Neural cell (in vitro differentiated cells): Measurements from ENCODE around the gene MT1X. TPM values are rescaled to one million over a fixed set of nuclear protein-coding genes. Genes with fewer than 3 reads are reported as not detected.

Source experiments
- H2AFZ ChIP-seq: fragments of 200-600, 300-800 bp; sonication (generic), shearing (Covaris generic); 2 replicates; pipeline ENCODE4 v1.6.0; 2014; ENCODE audit warnings: low read depth, mild to moderate bottlenecking, antibody characterized with exemption, low read length, moderate library complexity
- H3F3A ChIP-seq: fragments of 200-600 bp; shearing (Covaris generic); 2 replicates; pipeline ENCODE4 v1.6.1; 2016; ENCODE audit warnings: mild to moderate bottlenecking, moderate library complexity, mixed read lengths, antibody characterized with exemption, low read length; ENCODE audit not compliant: insufficient read depth, poor library complexity, severe bottlenecking
- H3K27ac ChIP-seq: fragments of 200-600, 300-800 bp; sonication (generic), shearing (Covaris generic); 2 replicates; pipeline ENCODE4 v1.5.1; 2014; ENCODE audit warnings: mild to moderate bottlenecking, low read length, moderate library complexity
- H3K27me3 ChIP-seq: fragments of 300-800, 200-600 bp; sonication (generic), shearing (Covaris generic); 2 replicates; pipeline ENCODE4 v1.6.0; 2014; ENCODE audit warnings: mild to moderate bottlenecking, low read depth, low read length, moderate library complexity; ENCODE audit not compliant: insufficient read depth
- H3K36me3 ChIP-seq: fragments of 300-800, 200-600 bp; sonication (generic), shearing (Covaris generic); 2 replicates; pipeline ENCODE4 v1.5.1; 2014; ENCODE audit warnings: mild to moderate bottlenecking, antibody characterized with exemption, low read length, moderate library complexity; ENCODE audit not compliant: insufficient read depth
- H3K4me2 ChIP-seq: fragments of 300-800, 200-600 bp; sonication (generic), shearing (Covaris generic); 2 replicates; pipeline ENCODE4 v1.6.0; 2014; ENCODE audit warnings: mild to moderate bottlenecking, low read length
- H3K4me3 ChIP-seq: fragments of 300-800, 200-600 bp; sonication (generic), shearing (Covaris generic); 2 replicates; pipeline ENCODE4 v1.5.1; 2014; ENCODE audit warnings: mild to moderate bottlenecking, low read length, moderate library complexity
- H3K79me2 ChIP-seq: fragments of 200-600 bp; shearing (Covaris generic); replicated peaks from 2 replicates; pipeline ENCODE4 v1.6.0; 2014; ENCODE audit warnings: mild to moderate bottlenecking, low read length, moderate library complexity; ENCODE audit not compliant: insufficient read depth
- H3K9ac ChIP-seq: fragments of 300-800, 200-600 bp; sonication (generic), shearing (Covaris generic); 2 replicates; pipeline ENCODE4 v1.6.1; 2016; ENCODE audit warnings: mild to moderate bottlenecking, low read length, mixed read lengths
- H3K9me2 ChIP-seq: fragments of 200-600 bp; shearing (Covaris generic); 2 replicates; pipeline ENCODE4 v1.6.1; 2016; ENCODE audit warnings: mild to moderate bottlenecking, low read length, mixed read lengths; ENCODE audit not compliant: insufficient read depth
- H3K9me3 ChIP-seq: fragments of 200-600, 300-800 bp; sonication (generic), shearing (Covaris generic); 2 replicates; pipeline ENCODE4 v1.6.1; 2016; ENCODE audit warnings: mild to moderate bottlenecking, mixed run types, low read length, moderate library complexity, mixed read lengths
- H4K20me1 ChIP-seq: fragments of 200-600 bp; shearing (Covaris generic); 2 replicates; pipeline ENCODE4 v1.6.1; 2016; ENCODE audit warnings: mild to moderate bottlenecking, mixed run types; ENCODE audit not compliant: insufficient read depth
- EP300 ChIP-seq: fragments of 450-650 bp; conservative IDR thresholded peaks from 2 replicates; pipeline ENCODE4 v1.6.1; 2014; ENCODE audit warnings: antibody characterized with exemption, mild to moderate bottlenecking, moderate library complexity; ENCODE audit not compliant: poor library complexity, severe bottlenecking
- EZH2 ChIP-seq: fragments of 200-600, 300-800 bp; shearing (Covaris generic), sonication (generic); IDR thresholded peaks from 2 replicates; pipeline ENCODE4 v1.6.1; 2014; ENCODE audit warnings: antibody characterized with exemption, low read length, borderline replicate concordance, mild to moderate bottlenecking; ENCODE audit not compliant: insufficient read depth, poor library complexity, severe bottlenecking
- MXI1 ChIP-seq: fragments of 450-650 bp; conservative IDR thresholded peaks from 2 replicates; pipeline ENCODE4 v1.6.1; 2014; ENCODE audit warnings: antibody characterized with exemption, mild to moderate bottlenecking; ENCODE audit not compliant: poor library complexity, severe bottlenecking
- POLR2AphosphoS5 ChIP-seq: IDR thresholded peaks from 2 replicates; pipeline ENCODE4 v1.6.1; 2012
- RAD21 ChIP-seq: fragments of 450-650 bp; conservative IDR thresholded peaks from 2 replicates; pipeline ENCODE4 v1.6.1; 2014; ENCODE audit warnings: antibody characterized with exemption, mild to moderate bottlenecking, moderate library complexity
- SMC3 ChIP-seq: fragments of 450-650 bp; conservative IDR thresholded peaks from 2 replicates; pipeline ENCODE4 v1.6.1; 2014; ENCODE audit warnings: antibody characterized with exemption, mild to moderate bottlenecking, moderate library complexity; ENCODE audit not compliant: poor library complexity
- TAF1 ChIP-seq: IDR thresholded peaks from 2 replicates; pipeline ENCODE4 v1.6.1; 2012; ENCODE audit warnings: low read depth
- polyA plus RNA-seq: library from polyadenylated mRNA; depleted of rRNA; stranded (reverse); fragments of >200 nt; gene quantifications from 2 replicates; pipeline ENCODE4 v1.2.3, GENCODE V29; 2014
- TF ChIP-seq, protein P1 (sequence below): IDR thresholded peaks from 2 replicates; pipeline ENCODE4 v1.6.1; 2012; ENCODE audit warnings: borderline replicate concordance
- TF ChIP-seq, protein P2 (sequence below): fragments of 450-650 bp; IDR thresholded peaks from 2 replicates; pipeline ENCODE4 v1.5.1; 2014; ENCODE audit warnings: antibody characterized with exemption, mild to moderate bottlenecking, moderate library complexity; ENCODE audit not compliant: poor library complexity, severe bottlenecking

The MT1X gene
- polyA plus RNA-seq, 1 donor from 2014 or later = 8.1 TPM

DNA sequence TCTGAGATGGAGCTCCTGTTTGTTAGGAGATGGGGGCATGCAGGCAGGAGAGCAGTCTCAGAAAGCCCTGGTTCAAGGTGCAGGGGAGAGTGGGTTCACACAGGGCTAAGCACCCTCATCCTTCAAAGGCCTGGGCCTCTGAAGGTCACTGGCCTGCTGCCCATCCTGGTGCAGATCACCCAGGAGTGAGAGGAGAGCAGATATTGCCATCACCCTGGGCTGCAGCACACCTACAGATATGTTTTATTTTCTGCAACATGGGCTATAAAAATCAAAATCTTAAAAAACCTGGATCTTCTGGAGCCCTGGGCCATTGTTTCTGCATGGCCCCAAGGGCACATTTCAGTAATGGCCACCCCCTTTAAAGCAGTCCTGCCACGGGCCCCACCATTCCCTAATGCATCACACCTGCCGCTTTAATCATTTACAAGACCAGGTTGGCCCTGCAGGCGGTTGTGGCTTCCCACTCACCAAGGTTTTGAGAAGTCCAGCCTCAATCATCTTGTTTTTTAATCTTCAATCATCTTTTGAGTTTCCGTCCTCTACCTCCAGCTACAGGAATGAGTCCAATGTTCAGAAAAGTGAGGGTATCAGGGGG is 27.3 kb downstream of the MT1X start:
- Histone ChIP-seq H2AFZ (no peak overlapping the region), H3K9me3 (no peaks in the 10 kb centered on the region)
- TF ChIP-seq, protein P1, sequence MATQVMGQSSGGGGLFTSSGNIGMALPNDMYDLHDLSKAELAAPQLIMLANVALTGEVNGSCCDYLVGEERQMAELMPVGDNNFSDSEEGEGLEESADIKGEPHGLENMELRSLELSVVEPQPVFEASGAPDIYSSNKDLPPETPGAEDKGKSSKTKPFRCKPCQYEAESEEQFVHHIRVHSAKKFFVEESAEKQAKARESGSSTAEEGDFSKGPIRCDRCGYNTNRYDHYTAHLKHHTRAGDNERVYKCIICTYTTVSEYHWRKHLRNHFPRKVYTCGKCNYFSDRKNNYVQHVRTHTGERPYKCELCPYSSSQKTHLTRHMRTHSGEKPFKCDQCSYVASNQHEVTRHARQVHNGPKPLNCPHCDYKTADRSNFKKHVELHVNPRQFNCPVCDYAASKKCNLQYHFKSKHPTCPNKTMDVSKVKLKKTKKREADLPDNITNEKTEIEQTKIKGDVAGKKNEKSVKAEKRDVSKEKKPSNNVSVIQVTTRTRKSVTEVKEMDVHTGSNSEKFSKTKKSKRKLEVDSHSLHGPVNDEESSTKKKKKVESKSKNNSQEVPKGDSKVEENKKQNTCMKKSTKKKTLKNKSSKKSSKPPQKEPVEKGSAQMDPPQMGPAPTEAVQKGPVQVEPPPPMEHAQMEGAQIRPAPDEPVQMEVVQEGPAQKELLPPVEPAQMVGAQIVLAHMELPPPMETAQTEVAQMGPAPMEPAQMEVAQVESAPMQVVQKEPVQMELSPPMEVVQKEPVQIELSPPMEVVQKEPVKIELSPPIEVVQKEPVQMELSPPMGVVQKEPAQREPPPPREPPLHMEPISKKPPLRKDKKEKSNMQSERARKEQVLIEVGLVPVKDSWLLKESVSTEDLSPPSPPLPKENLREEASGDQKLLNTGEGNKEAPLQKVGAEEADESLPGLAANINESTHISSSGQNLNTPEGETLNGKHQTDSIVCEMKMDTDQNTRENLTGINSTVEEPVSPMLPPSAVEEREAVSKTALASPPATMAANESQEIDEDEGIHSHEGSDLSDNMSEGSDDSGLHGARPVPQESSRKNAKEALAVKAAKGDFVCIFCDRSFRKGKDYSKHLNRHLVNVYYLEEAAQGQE = no peak
- TF ChIP-seq RAD21 (no peak), MXI1 (no peak), EP300 (no peak), TAF1 (no peak), EZH2 (no peak), POLR2AphosphoS5 (no peak), SMC3 (no peak)
- TF ChIP-seq, protein P2, sequence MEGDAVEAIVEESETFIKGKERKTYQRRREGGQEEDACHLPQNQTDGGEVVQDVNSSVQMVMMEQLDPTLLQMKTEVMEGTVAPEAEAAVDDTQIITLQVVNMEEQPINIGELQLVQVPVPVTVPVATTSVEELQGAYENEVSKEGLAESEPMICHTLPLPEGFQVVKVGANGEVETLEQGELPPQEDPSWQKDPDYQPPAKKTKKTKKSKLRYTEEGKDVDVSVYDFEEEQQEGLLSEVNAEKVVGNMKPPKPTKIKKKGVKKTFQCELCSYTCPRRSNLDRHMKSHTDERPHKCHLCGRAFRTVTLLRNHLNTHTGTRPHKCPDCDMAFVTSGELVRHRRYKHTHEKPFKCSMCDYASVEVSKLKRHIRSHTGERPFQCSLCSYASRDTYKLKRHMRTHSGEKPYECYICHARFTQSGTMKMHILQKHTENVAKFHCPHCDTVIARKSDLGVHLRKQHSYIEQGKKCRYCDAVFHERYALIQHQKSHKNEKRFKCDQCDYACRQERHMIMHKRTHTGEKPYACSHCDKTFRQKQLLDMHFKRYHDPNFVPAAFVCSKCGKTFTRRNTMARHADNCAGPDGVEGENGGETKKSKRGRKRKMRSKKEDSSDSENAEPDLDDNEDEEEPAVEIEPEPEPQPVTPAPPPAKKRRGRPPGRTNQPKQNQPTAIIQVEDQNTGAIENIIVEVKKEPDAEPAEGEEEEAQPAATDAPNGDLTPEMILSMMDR = no peak

DNA sequence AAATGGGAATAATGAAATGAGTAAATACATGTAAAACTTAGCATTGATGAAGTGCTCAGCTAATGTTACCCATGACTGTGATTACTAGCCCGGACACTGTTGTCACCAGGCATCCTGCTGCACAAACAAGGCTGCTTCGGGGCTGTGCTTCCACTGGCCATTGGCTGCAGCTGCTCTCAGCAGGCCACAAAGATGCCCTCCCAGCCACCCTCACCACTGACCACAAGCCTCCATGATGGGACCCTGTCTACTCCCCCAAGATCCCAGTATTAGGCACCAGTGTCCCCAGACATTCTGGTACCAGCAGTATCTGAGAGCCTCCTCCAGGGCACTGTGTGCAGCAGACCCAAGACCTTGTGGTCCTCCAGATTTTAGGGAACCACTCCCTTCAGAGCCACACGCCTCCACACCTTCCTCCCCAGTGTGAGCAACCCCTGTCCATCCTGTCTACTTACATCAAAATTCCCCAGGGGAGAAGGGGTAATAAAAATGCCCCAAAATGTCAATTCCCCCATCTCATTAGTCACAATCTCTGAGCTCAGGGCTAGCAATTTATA is 28.0 kb downstream of the MT1X start:
- H3F3A ChIP-seq = no peaks in the 10 kb centered on the region
- H2AFZ ChIP-seq = no peak overlapping the region
- no peak overlapping the region for H3K27ac ChIP-seq
- H3K4me3 ChIP-seq = no peak overlapping the region
- H3K9me2 ChIP-seq = no peaks in the 10 kb centered on the region
- no peaks in the 10 kb centered on the region for H3K36me3 ChIP-seq
- TF ChIP-seq SMC3 (no peak), EZH2 (no peak)
- TF ChIP-seq, protein P1 = no peak
- H4K20me1 ChIP-seq = no peaks in the 10 kb centered on the region
- H3K79me2 ChIP-seq = no peaks in the 10 kb centered on the region
- no peak overlapping the region for H3K4me2 ChIP-seq
- no peaks in the 10 kb centered on the region for H3K27me3 ChIP-seq
- no peaks in the 10 kb centered on the region for H3K9me3 ChIP-seq
- no peak overlapping the region for H3K9ac ChIP-seq

More for the DNA sequence above, 27.3 kb downstream of the MT1X start:
- Histone ChIP-seq H3K9ac (no peak overlapping the region), H3K36me3 (no peaks in the 10 kb centered on the region), H3F3A (no peaks in the 10 kb centered on the region), H3K9me2 (no peaks in the 10 kb centered on the region), H3K27me3 (no peaks in the 10 kb centered on the region), H3K79me2 (no peaks in the 10 kb centered on the region), H3K4me3 (no peak overlapping the region), H3K27ac (no peak overlapping the region), H4K20me1 (no peaks in the 10 kb centered on the region), H3K4me2 (no peak overlapping the region)
